Nephron (organoid): Measurements from ENCODE around the gene TRAIP.

Experiments
- H3K27ac Mint-ChIP-seq, 3 experiments: 2 replicates each; pipeline ENCODE4 v1.8.0; 2020; ENCODE audit warnings: mixed read lengths in 3 of 3, mild to moderate bottlenecking in 2 of 3, moderate library complexity in 1 of 3
- H3K27me3 Mint-ChIP-seq: 2 replicates; pipeline ENCODE4 v1.8.0; 2021; ENCODE audit warnings: low read depth, mild to moderate bottlenecking, moderate library complexity, mixed read lengths
- H3K36me3 Mint-ChIP-seq: 2 replicates; pipeline ENCODE4 v1.8.0; 2020; ENCODE audit warnings: low read depth, mixed read lengths
- H3K4me1 Mint-ChIP-seq: 2 replicates; pipeline ENCODE4 v1.8.0; 2020; ENCODE audit warnings: mixed read lengths
- H3K4me3 Mint-ChIP-seq, 3 experiments: 2 replicates each; pipeline ENCODE4 v1.8.0; 2020; ENCODE audit warnings: mild to moderate bottlenecking in 3 of 3, mixed read lengths in 3 of 3, moderate library complexity in 2 of 3
- H3K9me3 Mint-ChIP-seq: 2 replicates; pipeline ENCODE4 v1.8.0; 2020; ENCODE audit warnings: mixed read lengths
- TF ChIP-seq, protein P1 (sequence below), 3 experiments: fragments of 200-600 bp; sonication (generic); IDR thresholded peaks; one replicate each; pipeline ENCODE4 v1.5.0; 2021; ENCODE audit warnings: antibody characterized with exemption in 3 of 3; ENCODE audit not compliant: unreplicated experiment in 3 of 3

The TRAIP gene

DNA sequence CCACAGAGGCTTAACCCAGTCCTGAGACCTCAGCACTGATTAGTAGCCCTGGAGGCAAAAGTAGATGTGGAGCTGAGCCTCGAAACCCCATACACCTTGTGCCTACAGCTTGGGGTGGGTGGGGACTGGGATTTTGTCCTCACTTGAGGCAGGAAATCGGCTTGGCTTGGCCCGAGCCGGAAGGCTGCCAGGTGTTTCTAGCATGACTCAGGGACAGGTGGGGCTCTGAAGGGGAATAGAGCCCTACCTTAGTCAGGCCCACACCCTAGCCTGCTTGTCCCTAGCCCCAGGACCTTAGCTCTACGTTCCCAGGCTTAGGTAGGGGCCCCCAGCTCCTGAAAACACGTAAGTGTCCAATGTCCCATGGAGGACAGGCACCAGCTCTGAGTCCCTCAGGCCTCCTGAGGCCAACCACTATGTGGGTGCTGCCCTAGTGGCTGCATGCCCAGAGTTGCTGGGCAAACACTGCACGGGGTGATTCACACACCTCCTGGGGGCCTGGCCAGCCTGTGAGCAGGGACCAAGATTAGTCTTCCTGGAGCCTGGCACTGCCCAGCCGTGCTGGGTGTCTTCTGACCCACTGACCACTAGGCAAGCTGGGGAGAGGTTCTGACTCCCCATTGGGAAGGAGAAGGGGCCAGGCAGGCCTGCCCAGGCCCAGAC, 44.3 kb upstream of the TRAIP start:
- no peak overlapping the region for H3K27ac Mint-ChIP-seq
- no peak overlapping the region for H3K4me3 Mint-ChIP-seq
- no peaks in the 10 kb centered on the region for H3K36me3 Mint-ChIP-seq
- H3K4me1 Mint-ChIP-seq = peaks cover 5% of the 10 kb centered on the region
- no peaks in the 10 kb centered on the region for H3K9me3 Mint-ChIP-seq
- no peaks in the 10 kb centered on the region for H3K27me3 Mint-ChIP-seq
- TF ChIP-seq, protein P1, sequence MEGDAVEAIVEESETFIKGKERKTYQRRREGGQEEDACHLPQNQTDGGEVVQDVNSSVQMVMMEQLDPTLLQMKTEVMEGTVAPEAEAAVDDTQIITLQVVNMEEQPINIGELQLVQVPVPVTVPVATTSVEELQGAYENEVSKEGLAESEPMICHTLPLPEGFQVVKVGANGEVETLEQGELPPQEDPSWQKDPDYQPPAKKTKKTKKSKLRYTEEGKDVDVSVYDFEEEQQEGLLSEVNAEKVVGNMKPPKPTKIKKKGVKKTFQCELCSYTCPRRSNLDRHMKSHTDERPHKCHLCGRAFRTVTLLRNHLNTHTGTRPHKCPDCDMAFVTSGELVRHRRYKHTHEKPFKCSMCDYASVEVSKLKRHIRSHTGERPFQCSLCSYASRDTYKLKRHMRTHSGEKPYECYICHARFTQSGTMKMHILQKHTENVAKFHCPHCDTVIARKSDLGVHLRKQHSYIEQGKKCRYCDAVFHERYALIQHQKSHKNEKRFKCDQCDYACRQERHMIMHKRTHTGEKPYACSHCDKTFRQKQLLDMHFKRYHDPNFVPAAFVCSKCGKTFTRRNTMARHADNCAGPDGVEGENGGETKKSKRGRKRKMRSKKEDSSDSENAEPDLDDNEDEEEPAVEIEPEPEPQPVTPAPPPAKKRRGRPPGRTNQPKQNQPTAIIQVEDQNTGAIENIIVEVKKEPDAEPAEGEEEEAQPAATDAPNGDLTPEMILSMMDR (IDR thresholded peaks at IDR 0.05; ENCODE audit: unreplicated experiment in 3 of 3) = no peak

DNA sequence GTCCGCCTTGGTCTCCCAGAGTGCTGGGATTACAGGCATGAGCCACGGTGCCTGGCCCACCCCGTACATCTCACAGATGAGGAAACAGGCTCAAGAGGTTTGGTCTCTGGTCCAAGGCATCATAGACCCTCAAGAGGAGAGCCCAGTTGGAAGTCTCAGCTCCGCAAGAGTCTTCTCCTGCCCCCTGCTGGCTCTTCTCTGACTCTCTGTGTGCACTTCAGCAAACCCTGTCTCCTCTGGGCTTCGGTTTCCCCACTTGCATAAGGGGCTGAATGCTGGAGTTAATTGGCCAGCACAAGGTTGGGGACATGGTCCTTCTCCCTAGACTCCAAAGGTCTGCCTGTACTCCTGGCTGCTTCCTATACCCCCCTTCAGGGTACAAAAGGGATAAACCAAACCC, 43.5 kb upstream of the TRAIP start:
- no peak overlapping the region for H3K27ac Mint-ChIP-seq
- H3K9me3 Mint-ChIP-seq = no peaks in the 10 kb centered on the region
- H3K4me3 Mint-ChIP-seq = no peak overlapping the region
- no peaks in the 10 kb centered on the region for H3K36me3 Mint-ChIP-seq
- peaks cover 5% of the 10 kb centered on the region for H3K4me1 Mint-ChIP-seq
- TF ChIP-seq, protein P1 (IDR thresholded peaks at IDR 0.05; ENCODE audit: unreplicated experiment in 3 of 3) = peak in 1 of 3 experiments; percentile 13
- H3K27me3 Mint-ChIP-seq = no peaks in the 10 kb centered on the region

DNA sequence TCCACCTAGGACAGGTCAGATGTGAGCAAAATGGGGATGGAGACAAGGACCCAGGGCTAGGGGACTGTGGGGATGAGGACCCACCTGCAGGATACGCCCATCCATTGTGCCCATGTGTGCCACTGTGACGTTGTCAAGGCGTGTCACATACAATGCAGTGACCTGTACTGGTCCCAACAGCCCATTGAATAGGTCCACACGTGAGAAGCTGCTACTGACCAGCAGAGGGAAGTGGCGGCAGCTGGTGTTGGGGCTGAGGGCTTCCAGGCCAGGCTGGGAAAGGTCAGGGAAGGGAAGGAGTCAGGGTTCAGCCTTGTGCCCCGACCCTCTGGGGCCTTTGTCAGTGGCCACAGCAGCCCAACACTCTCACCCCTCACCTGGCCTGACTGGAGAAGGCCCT, 42.6 kb upstream of the TRAIP start:
- Mint-ChIP-seq H3K27ac (no peak overlapping the region), H3K4me1 (peaks cover 5% of the 10 kb centered on the region), H3K27me3 (no peaks in the 10 kb centered on the region), H3K36me3 (no peaks in the 10 kb centered on the region), H3K4me3 (no peak overlapping the region), H3K9me3 (no peaks in the 10 kb centered on the region)
- TF ChIP-seq, protein P1 (IDR thresholded peaks at IDR 0.05; ENCODE audit: unreplicated experiment in 3 of 3) = no peak

DNA sequence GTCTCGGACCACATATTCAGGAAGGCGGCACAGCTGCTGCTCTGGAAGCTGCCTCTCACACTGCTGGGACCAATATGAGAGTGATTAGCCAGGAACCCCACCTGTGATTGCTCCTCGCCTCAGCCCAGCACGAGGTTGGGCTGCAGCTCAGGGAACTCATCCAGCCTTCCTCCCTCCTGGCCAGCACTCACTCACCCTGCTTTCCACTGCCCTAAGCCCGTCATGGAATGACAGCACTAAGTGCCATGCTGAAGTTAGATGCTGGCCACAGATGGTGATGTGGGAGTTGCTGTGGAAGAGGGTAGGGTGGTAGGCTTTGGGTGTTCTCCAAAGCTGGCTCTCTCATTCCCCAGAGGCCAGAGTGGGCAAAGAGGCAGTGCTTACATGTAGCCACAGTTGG, 40.0 kb upstream of the TRAIP start:
- H3K9me3 Mint-ChIP-seq = no peaks in the 10 kb centered on the region
- peaks cover 3% of the 10 kb centered on the region for H3K4me1 Mint-ChIP-seq
- no peak overlapping the region for H3K27ac Mint-ChIP-seq
- no peaks in the 10 kb centered on the region for H3K27me3 Mint-ChIP-seq
- H3K4me3 Mint-ChIP-seq = no peak overlapping the region
- TF ChIP-seq, protein P1 (IDR thresholded peaks at IDR 0.05; ENCODE audit: unreplicated experiment in 3 of 3) = no peak
- H3K36me3 Mint-ChIP-seq = no peaks in the 10 kb centered on the region

DNA sequence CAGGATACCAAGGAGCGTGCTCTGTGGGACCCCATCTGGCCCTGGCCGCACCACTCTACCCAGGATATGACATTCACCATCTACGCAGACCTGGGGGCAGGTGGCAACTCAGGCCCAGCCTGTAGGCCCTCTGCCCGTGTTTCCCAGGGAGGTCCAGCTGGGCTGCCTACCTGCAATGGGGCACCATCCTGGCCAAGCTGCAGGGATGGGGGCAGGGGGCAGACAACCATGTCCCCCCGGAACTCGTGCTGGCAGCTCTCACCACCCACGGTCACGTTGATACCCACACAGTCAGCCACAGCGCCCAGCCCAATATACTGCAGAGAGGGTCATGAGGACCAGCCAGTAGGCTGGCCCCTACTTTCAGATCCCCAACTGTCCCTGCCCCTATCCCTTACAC, 39.4 kb upstream of the TRAIP start:
- Mint-ChIP-seq H3K4me1 (no peaks in the 10 kb centered on the region), H3K9me3 (no peaks in the 10 kb centered on the region), H3K4me3 (no peak overlapping the region), H3K27ac (no peak overlapping the region), H3K27me3 (no peaks in the 10 kb centered on the region), H3K36me3 (no peaks in the 10 kb centered on the region)
- TF ChIP-seq, protein P1 (IDR thresholded peaks at IDR 0.05; ENCODE audit: unreplicated experiment in 3 of 3) = no peak

DNA sequence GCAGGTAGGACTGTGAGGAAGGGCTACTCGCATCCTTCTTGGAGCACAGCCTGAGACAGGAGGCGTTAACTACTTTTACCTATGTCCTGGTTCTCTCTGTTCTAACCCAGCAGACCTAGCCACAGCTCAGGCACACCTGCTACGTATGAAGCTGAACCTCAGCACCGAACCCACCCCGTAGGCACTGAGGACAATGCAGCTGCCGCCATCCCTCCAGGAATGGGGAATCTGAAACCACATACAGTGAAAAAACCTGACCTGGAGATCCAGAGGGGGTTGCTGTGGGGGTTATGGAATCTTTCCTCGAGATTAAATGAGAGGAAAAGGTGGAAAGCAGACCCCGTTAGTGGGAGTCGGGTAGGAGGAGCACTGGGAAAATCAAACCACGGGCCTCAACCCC, 32.9 kb upstream of the TRAIP start:
- no peaks in the 10 kb centered on the region for H3K9me3 Mint-ChIP-seq
- no peak overlapping the region for H3K4me3 Mint-ChIP-seq
- peaks cover 5% of the 10 kb centered on the region for H3K4me1 Mint-ChIP-seq
- no peaks in the 10 kb centered on the region for H3K36me3 Mint-ChIP-seq
- no peaks in the 10 kb centered on the region for H3K27me3 Mint-ChIP-seq
- TF ChIP-seq, protein P1 (IDR thresholded peaks at IDR 0.05; ENCODE audit: unreplicated experiment in 3 of 3) = no peak
- H3K27ac Mint-ChIP-seq = peak overlapping the region in 1 of 3 experiments; percentile 73
